GM23248 (cell line): Measurements from ENCODE around the gene PCSK9. TPM values are rescaled to one million over a fixed set of nuclear protein-coding genes. Genes with fewer than 3 reads are reported as not detected.

ENCODE experiments used
- DNase-seq: peaks from one replicate; pipeline ENCODE4 v3.0.0-alpha.2; 2015
- H2AFZ ChIP-seq: fragments of 200-600 bp; sonication (generic); 2 replicates; pipeline ENCODE4 v1.6.1; 2016; ENCODE audit warnings: antibody characterized with exemption
- H3F3A ChIP-seq: fragments of 200-600 bp; sonication (generic); 2 replicates; pipeline ENCODE4 v1.6.1; 2016; ENCODE audit warnings: mild to moderate bottlenecking, antibody characterized with exemption, mixed run types; ENCODE audit not compliant: insufficient read depth
- H3K27ac ChIP-seq: fragments of 200-600 bp; sonication (generic); 2 replicates; pipeline ENCODE4 v1.5.1; 2016; ENCODE audit warnings: mild to moderate bottlenecking
- H3K27me3 ChIP-seq: fragments of 200-600 bp; sonication (generic); replicated peaks from 2 replicates; pipeline ENCODE4 v1.6.1; 2016; ENCODE audit warnings: mild to moderate bottlenecking; ENCODE audit not compliant: insufficient read depth
- H3K36me3 ChIP-seq: fragments of 200-600 bp; sonication (generic); 2 replicates; pipeline ENCODE4 v1.6.1; 2016; ENCODE audit warnings: low read depth, mild to moderate bottlenecking
- H3K4me1 ChIP-seq: fragments of 200-600 bp; sonication (generic); 2 replicates; pipeline ENCODE4 v1.6.1; 2016; ENCODE audit warnings: mild to moderate bottlenecking; ENCODE audit not compliant: insufficient read depth
- H3K4me2 ChIP-seq: fragments of 200-600 bp; sonication (generic); one replicate; pipeline ENCODE4 v1.6.1; 2016; ENCODE audit warnings: mild to moderate bottlenecking; ENCODE audit not compliant: unreplicated experiment
- H3K4me3 ChIP-seq: fragments of 200-600 bp; sonication (generic); 2 replicates; pipeline ENCODE4 v1.5.1; 2016; ENCODE audit warnings: mild to moderate bottlenecking
- H3K79me2 ChIP-seq: fragments of 200-600 bp; sonication (generic); 2 replicates; pipeline ENCODE4 v1.6.1; 2016; ENCODE audit warnings: mild to moderate bottlenecking; ENCODE audit not compliant: insufficient read depth
- H3K9ac ChIP-seq: fragments of 200-600 bp; sonication (generic); 2 replicates; pipeline ENCODE4 v1.6.1; 2016; ENCODE audit warnings: mild to moderate bottlenecking
- H3K9me2 ChIP-seq: fragments of 200-600 bp; sonication (generic); 2 replicates; pipeline ENCODE4 v1.6.1; 2016; ENCODE audit warnings: mixed run types, mild to moderate bottlenecking, moderate library complexity; ENCODE audit not compliant: insufficient read depth
- H3K9me3 ChIP-seq: fragments of 200-600 bp; sonication (generic); one replicate; pipeline ENCODE4 v1.6.1; 2017; ENCODE audit warnings: low read depth
- H4K20me1 ChIP-seq: fragments of 200-600 bp; sonication (generic); 2 replicates; pipeline ENCODE4 v1.6.0; 2016; ENCODE audit not compliant: insufficient read depth
- EZH2 ChIP-seq: fragments of 200-600 bp; sonication (generic); IDR thresholded peaks from 2 replicates; pipeline ENCODE4 v1.6.1; 2018; ENCODE audit warnings: antibody characterized with exemption, mild to moderate bottlenecking; ENCODE audit not compliant: insufficient read depth, poor library complexity, severe bottlenecking
- EZH2phosphoT487 ChIP-seq: fragments of 200-600 bp; sonication (generic); IDR thresholded peaks from 2 replicates; pipeline ENCODE4 v1.6.1; 2018; ENCODE audit warnings: antibody characterized with exemption, moderate library complexity, mild to moderate bottlenecking, low read depth; ENCODE audit not compliant: insufficient read depth
- WGBS, 2 experiments: methylation state at CpG; one replicate each; pipeline ENCODE4 v1.1.6; 2015 to 2017; ENCODE audit warnings: low lambda C conversion rate in 2 of 2, low coverage in 1 of 2; ENCODE audit errors: missing lambda C conversion rate in 2 of 2; 5-methylcytosine and 5-hydroxymethylcytosine counted together
- in situ Hi-C: fragments of 300-500 bp; cut with MboI; formaldehyde crosslinking; loops from 2 replicates; pipeline ENCODE4 v1.15.0; 2020
- polyA plus RNA-seq: library from polyadenylated mRNA; unstranded; fragments of >200 nt; fragmentation: Nextera tagmentation; extraction: Ambion mirVana; gene quantifications from 2 replicates; pipeline ENCODE4 v1.2.1, GENCODE V29; 2016
- total RNA-seq: library from RNA; depleted of rRNA; stranded (reverse); fragments of >200 nt; shearing (Covaris generic); gene quantifications from 2 replicates; pipeline ENCODE4 v1.2.3, GENCODE V29; 2014

PCSK9 gene
- total and polyA plus RNA-seq, 2 experiments from 2014 or later: 0.11 to 0.16 TPM

DNA sequence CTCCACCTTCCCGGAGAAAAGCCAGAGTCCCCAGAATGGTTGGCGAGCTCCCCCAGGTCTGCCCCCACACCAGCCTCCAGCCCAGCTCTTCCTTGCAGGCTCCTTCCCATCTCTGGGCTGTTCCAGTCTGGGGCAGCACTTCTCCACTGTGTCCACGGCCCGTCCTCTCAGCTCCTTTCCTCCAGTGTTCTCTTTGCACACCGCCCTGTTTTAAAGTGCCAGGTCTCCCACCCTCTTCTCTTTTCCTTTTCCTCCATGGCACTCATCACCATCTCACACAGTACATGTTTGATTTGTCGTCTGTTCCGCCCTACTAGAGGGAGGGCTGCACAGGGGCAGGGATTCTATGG lies 6.1 kb upstream of the PCSK9 start:
- Histone ChIP-seq H3K36me3 (no peaks in the 10 kb centered on the region), H2AFZ (no peak overlapping the region), H3K4me2 (no peak overlapping the region), H4K20me1 (no peaks in the 10 kb centered on the region), H3K4me1 (no peaks in the 10 kb centered on the region), H3K4me3 (no peak overlapping the region), H3K9me2 (no peaks in the 10 kb centered on the region), H3K9ac (no peak overlapping the region), H3K27me3 (peaks cover 33% of the 10 kb centered on the region), H3K79me2 (no peaks in the 10 kb centered on the region), H3F3A (no peaks in the 10 kb centered on the region), H3K9me3 (no peaks in the 10 kb centered on the region), H3K27ac (no peak overlapping the region)
- TF ChIP-seq EZH2 (no peak), EZH2phosphoT487 (no peak)
- no peak for DNase-seq
- in situ Hi-C loops: no loop called here
- WGBS, 2 experiments: 49 to 53% methylated on average over 7 of the region's 7 CpGs

DNA sequence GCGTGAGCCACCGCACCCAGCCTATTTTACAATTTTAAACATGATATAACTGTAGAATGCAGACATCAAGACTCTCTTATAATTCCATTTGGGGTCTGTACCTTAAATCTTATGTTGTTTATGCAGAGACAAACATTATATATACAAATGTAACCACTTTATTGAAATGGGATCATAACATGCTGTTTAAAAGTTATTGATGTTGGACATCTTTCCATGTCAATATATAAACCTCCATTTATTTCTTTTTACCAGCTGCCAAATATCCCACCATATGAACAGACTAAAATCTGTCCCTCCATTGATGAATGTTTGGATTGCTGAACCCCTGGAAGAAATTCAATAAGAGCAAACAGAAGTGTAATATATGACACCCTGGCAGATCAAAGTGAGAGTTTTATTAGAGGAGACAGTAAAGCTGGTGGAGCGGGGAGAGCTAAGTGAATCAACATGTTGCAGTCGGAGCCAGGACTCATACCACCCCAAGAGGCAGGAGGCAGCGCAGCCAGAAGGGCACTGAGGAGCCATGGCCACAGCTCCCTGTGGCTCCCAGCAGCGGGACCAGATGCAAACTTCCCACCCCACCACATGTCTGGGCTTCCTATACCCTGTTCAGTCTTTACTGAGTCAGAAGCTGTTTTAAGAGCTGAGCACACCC lies 4.7 kb upstream of the PCSK9 start:
- H3K4me2 ChIP-seq: no peak overlapping the region
- peaks cover 45% of the 10 kb centered on the region for H3K27me3 ChIP-seq
- no peaks in the 10 kb centered on the region for H3K79me2 ChIP-seq
- TF ChIP-seq EZH2phosphoT487 (no peak), EZH2 (no peak)
- no peak overlapping the region for H3K4me3 ChIP-seq
- H3F3A ChIP-seq: no peaks in the 10 kb centered on the region
- 33 to 42% methylated on average over 6 of the region's 6 CpGs for WGBS, 2 experiments
- H2AFZ ChIP-seq: no peak overlapping the region
- H3K9ac ChIP-seq: no peak overlapping the region
- H3K27ac ChIP-seq: no peak overlapping the region
- H3K4me1 ChIP-seq: no peaks in the 10 kb centered on the region
- in situ Hi-C loops: no loop called here
- no peaks in the 10 kb centered on the region for H3K9me3 ChIP-seq
- no peaks in the 10 kb centered on the region for H4K20me1 ChIP-seq
- no peaks in the 10 kb centered on the region for H3K9me2 ChIP-seq
- peak; percentile 39 for DNase-seq
- no peaks in the 10 kb centered on the region for H3K36me3 ChIP-seq

DNA sequence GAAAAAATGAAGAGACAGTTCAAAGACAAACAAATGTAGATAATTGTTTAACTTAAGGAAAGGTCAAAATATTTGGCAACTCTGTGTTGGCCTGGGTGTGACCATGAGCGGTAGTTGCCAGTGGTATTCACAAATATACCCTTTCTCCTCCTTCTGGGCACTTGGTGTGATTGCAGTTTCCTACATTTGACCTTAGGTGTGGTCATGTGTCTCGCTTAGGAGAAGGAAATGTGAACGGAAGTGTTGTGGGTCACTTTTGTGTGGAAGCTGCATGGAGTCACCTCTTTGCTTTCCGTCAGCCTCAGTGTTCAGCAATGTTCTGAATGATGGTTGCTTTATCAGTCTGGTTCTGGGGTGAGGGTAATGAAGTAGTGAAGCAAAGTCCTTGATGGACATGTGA lies 3.4 kb upstream of the PCSK9 start:
- Histone ChIP-seq H2AFZ (no peak overlapping the region), H3K4me3 (no peak overlapping the region), H3K9me3 (no peaks in the 10 kb centered on the region), H3F3A (no peaks in the 10 kb centered on the region), H3K27me3 (peaks cover 58% of the 10 kb centered on the region), H3K9me2 (no peaks in the 10 kb centered on the region), H3K4me2 (no peak overlapping the region), H3K4me1 (no peaks in the 10 kb centered on the region), H4K20me1 (no peaks in the 10 kb centered on the region), H3K36me3 (no peaks in the 10 kb centered on the region), H3K9ac (no peak overlapping the region), H3K27ac (no peak overlapping the region), H3K79me2 (no peaks in the 10 kb centered on the region)
- WGBS, 2 experiments: 65 to 79% methylated on average over 4 of the region's 4 CpGs
- TF ChIP-seq EZH2phosphoT487: no peak
- TF ChIP-seq EZH2: no peak
- no peak for DNase-seq
- in situ Hi-C loops: no loop called here

DNA sequence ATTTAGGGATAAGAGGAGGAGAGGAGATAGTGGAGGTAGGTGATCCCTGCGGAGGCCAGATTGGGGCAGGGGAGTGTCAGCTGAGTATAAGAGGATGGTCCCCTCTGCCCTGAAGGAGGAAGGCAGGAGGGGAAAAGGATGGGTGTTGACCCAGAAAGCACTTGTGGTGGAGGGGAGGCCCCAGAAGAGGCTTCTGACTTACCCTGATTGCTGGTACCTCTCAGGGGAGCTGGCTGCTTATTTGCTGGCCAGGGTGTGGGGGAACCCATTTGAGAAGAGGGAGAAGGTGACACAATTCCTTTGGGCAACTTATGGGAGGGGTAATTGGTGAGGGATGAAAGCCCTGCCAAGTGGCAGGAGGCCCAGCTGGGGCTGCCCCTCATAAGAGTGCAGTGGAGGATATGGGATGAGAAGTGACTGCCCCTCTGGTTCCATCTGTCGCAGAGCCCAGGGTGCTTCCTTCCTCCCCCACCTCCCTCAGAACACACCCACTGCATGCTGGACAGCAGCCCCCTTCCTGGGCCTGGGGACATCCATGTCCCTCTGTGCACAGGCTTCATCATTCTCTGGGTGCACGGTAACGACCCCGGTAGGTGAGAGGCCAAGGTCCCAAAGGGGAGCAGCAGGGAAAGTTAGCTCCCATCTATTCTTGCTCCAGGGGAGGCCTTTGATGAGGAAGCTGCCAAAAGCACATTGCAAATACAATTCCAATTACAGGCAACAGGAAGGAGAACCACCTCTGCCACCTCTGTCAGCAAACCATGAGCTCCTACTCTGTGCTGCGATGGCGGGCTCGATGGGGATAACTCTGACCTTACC lies 1.4 kb upstream of the PCSK9 start:
- Histone ChIP-seq H3K4me2 (no peak overlapping the region), H3K9me2 (no peaks in the 10 kb centered on the region), H3K9ac (no peak overlapping the region), H4K20me1 (no peaks in the 10 kb centered on the region), H3F3A (no peaks in the 10 kb centered on the region), H3K27ac (no peak overlapping the region), H3K79me2 (no peaks in the 10 kb centered on the region), H3K27me3 (peaks cover 75% of the 10 kb centered on the region), H3K4me1 (no peaks in the 10 kb centered on the region), H2AFZ (no peak overlapping the region), H3K4me3 (no peak overlapping the region), H3K36me3 (no peaks in the 10 kb centered on the region), H3K9me3 (no peaks in the 10 kb centered on the region)
- no peak for DNase-seq
- TF ChIP-seq EZH2phosphoT487 (no peak), EZH2 (no peak)
- in situ Hi-C loops: no loop called here
- 92 to 99% methylated on average over 8 of the region's 8 CpGs for WGBS, 2 experiments
